Upper lobe of right lung (tissue), 1 donor: ENCODE data around the gene FAM32A. TPM values are rescaled to one million over a fixed set of nuclear protein-coding genes. Genes with fewer than 3 reads are reported as not detected.

Experiments
- ATAC-seq: fragments of 200-7000 bp; cut with Tn5 transposase; one replicate; pipeline ENCODE4 v1.9.1; 2020; ENCODE audit warnings: mild to moderate bottlenecking, moderate library complexity
- DNase-seq: peaks from one replicate; pipeline ENCODE4 v3.0.0-alpha.2; 2020
- H3K27ac ChIP-seq: fragments of 200-600 bp; one replicate; pipeline ENCODE4 v1.8.0; 2022
- H3K27me3 ChIP-seq: fragments of 200-600 bp; one replicate; pipeline ENCODE4 v1.8.0; 2022; ENCODE audit warnings: mild to moderate bottlenecking
- H3K36me3 ChIP-seq: fragments of 200-600 bp; one replicate; pipeline ENCODE4 v1.8.0; 2022
- H3K4me1 ChIP-seq: fragments of 200-600 bp; one replicate; pipeline ENCODE4 v1.8.0; 2022
- H3K4me3 ChIP-seq: fragments of 200-600 bp; one replicate; pipeline ENCODE4 v1.8.0; 2022; ENCODE audit warnings: mild to moderate bottlenecking
- H3K9me3 ChIP-seq: fragments of 200-600 bp; one replicate; pipeline ENCODE4 v1.8.0; 2022
- intact Hi-C: fragments of 100-400 bp; cut with DNase I; formaldehyde crosslinking; loops from one replicate; pipeline ENCODE4 v1.11.0; 2022
- total RNA-seq: library from RNA; stranded (reverse); fragmentation: NEBNext Ultra II Directional; extraction: Animal tissue kit (Norgen Biotek cat#: 25700); gene quantifications from one replicate; pipeline ENCODE4 v1.2.1, GENCODE V29; 2021
- TF ChIP-seq, protein P1 (sequence below): fragments of 200-600 bp; IDR thresholded peaks from one replicate; pipeline ENCODE4 v1.8.0; 2022; ENCODE audit warnings: antibody characterized with exemption
- donor health status: DM: no; HTN: yes; CAD: no; lungs with severe emphysema.

FAM32A gene
- total RNA-seq, 1 donor from 2014 or later, result 56.4 TPM

DNA sequence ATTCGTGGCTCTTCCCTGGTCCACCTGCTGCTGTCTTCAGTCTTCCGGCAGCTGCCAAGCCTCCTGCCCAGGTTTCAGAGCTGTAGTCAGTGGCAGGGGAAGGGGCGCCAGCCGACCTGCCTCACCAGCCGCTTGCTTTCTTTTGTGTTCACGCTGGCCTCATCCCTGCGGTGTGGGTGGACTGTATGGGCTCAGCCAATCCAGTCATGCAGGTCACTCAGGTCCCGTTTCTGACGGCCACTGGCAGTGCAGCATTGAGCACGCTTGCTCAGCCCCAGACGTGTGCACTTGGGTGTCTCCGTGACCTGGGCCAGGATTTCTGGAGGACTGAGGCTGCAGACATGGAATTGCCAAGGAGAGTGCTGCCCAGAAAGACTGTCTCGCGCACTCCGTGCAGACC is 38.5 kb downstream of the FAM32A start:
- no peaks in the 10 kb centered on the region for H3K4me1 ChIP-seq
- DNase-seq, result no peak
- no peak for ATAC-seq
- no peak overlapping the region for H3K27ac ChIP-seq
- H3K9me3 ChIP-seq, result peaks cover 24% of the 10 kb centered on the region
- no peak overlapping the region for H3K4me3 ChIP-seq
- intact Hi-C loops, result no loop called here
- TF ChIP-seq, protein P1, sequence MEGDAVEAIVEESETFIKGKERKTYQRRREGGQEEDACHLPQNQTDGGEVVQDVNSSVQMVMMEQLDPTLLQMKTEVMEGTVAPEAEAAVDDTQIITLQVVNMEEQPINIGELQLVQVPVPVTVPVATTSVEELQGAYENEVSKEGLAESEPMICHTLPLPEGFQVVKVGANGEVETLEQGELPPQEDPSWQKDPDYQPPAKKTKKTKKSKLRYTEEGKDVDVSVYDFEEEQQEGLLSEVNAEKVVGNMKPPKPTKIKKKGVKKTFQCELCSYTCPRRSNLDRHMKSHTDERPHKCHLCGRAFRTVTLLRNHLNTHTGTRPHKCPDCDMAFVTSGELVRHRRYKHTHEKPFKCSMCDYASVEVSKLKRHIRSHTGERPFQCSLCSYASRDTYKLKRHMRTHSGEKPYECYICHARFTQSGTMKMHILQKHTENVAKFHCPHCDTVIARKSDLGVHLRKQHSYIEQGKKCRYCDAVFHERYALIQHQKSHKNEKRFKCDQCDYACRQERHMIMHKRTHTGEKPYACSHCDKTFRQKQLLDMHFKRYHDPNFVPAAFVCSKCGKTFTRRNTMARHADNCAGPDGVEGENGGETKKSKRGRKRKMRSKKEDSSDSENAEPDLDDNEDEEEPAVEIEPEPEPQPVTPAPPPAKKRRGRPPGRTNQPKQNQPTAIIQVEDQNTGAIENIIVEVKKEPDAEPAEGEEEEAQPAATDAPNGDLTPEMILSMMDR, result no peak
- peaks cover 81% of the 10 kb centered on the region for H3K36me3 ChIP-seq
- H3K27me3 ChIP-seq, result no peaks in the 10 kb centered on the region

DNA sequence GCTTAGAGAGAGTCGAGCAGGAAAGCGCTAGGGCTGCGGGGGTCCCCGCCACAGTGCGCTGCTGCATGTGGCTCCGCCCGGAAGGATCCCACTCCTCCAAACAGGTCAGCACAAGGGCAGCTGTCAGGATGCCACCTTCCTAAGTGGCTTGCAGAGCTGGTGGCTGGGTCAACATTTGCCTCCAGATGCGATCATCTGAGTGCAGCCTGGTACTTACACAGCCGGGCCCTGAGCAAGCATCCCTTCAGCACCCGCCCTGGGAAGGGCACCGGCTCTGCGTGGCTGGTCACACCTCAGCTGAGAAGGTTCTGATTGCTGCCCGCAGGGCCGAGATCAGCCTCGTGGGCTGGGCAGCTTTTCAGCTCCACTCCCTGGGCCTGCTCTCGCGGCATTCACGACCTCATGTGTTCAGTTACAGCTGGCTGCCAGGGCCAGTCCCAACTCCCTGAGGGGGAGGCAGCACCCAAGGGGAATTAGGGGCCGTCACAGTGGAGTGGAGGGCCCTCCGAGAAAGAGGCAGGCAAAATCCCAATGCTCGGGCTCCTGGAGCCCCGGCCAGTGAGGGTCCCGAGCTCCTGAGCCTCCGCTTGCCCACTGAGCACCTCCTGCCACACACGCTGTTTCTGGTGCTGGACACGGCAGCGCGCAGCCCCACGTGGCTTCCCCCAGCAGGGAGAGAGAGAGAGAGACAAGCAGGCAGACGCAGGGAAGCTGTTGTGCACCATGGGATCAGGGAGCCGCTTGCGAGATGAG is 39.3 kb downstream of the FAM32A start:
- TF ChIP-seq, protein P1, result no peak
- no peak for ATAC-seq
- Histone ChIP-seq H3K27ac (no peak overlapping the region), H3K27me3 (no peaks in the 10 kb centered on the region), H3K4me1 (no peaks in the 10 kb centered on the region), H3K9me3 (peaks cover 24% of the 10 kb centered on the region), H3K36me3 (peaks cover 89% of the 10 kb centered on the region), H3K4me3 (no peak overlapping the region)
- intact Hi-C loops, result no loop called here
- no peak for DNase-seq

DNA sequence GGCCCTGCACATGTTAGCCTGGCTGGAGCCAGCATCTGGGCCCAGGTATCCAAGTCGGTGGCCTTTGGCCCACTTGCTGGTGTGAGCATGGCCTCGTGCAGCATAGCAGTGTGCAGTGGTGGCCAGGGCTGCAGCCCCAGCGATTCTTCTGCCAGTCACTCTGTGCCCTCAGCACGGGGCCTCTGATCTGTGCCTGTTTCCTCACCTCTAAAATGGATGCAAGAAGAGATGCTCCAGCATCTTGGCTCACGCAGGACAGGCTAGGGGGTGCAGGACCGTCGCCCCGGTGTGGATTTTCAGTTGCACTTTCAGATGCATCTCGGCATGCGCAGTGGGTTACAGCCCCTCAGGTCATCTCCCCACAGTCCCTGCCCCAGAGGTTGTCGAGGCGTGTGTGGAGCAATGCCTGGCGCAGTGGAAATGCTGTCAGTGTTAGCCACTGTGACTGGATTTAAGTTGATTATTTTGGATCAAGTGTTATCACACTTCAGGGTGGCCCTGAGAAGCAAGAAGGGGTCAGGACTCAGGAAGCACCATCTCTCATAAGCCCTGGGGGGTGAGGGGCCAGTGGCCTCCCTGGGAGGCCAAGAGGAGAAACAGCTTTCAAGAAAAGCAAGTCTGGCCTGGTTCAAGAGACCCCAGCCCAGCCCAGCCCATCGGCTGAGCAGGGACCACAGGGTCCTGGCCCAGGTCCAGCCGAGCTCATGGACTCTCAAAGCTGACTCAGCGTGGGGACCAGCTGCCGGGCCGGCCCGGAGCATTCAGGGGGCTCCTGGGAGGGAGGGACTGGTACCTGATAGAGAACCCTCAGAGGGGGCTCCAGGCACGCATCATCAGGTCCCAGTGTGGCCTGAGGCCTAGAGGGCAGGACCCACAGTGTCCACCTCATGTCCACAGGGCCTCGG is 40.3 kb downstream of the FAM32A start:
- intact Hi-C loops, result no loop called here
- Histone ChIP-seq H3K27me3 (no peaks in the 10 kb centered on the region), H3K27ac (no peak overlapping the region), H3K36me3 (peaks cover 89% of the 10 kb centered on the region), H3K9me3 (peaks cover 18% of the 10 kb centered on the region), H3K4me3 (no peak overlapping the region), H3K4me1 (no peaks in the 10 kb centered on the region)
- ATAC-seq (no peak), DNase-seq (peak; percentile 39)
- TF ChIP-seq, protein P1, result no peak

DNA sequence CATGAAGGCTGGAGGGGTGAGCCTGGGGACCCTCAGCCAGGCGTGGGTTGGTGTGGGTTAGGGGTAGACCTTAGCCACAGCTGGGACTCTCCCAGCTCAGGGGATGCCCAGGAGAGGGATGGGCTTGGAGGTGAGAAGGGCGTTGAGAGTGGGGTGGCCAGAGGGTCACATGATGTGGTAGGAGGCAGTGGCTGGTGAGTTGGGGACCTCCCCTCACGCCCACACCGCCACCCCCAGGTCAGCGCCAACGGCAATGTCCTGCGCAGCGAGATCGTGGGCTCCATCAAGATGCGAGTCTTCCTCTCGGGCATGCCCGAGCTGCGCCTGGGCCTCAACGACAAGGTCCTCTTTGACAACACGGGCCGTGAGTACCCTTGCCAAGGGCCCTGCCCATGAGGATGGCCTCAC is 41.0 kb downstream of the FAM32A start:
- ATAC-seq (peak; percentile 6), DNase-seq (peak; percentile 61)
- intact Hi-C loops, result no loop called here
- Histone ChIP-seq H3K27ac (no peak overlapping the region), H3K27me3 (no peaks in the 10 kb centered on the region), H3K36me3 (peaks cover 87% of the 10 kb centered on the region), H3K4me1 (no peaks in the 10 kb centered on the region), H3K9me3 (peaks cover 11% of the 10 kb centered on the region), H3K4me3 (no peak overlapping the region)
- TF ChIP-seq, protein P1, result no peak

DNA sequence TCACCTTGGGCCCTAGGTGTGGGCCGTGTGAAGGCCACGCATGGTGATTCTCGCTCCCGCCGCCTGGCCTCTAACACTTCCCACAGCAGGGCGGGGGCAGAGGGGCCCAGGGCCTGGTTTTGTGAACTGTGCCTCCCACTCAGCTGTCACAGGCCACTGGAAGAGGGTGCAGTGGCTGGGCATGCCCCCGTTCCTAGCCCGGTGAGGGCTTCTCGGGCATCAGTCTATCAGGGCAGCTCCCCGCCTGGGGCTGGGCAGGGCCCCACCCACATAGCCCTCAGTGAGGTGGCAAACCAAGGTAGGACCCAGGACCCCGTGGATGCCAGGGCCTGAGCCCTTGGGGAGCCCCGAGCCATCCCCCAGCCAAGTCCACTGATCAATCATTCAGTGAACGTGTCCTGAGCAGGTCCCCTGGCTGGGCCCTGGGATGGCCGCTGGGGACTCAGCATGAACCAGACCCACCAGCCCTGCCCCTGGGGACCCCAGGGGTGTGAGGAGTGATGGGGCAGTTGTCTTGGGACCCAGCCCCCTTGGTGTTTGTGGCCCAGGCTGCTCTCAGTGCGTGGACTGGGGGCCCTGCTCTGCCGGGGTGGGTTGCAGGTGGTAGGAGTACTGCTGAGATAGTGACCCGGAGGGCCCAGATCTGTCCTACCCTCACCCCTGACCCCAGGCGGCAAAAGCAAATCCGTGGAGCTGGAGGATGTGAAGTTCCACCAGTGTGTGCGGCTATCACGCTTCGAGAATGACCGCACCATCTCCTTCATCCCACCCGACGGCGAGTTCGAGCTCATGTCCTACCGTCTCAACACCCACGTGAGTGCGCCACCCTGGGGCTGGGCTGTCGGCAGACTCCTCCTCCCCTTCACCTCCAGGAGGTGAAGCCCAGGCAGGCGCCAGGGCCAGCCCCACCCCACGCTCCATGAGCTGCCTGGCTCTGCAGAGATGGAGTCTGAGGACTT is 41.9 kb downstream of the FAM32A start:
- ATAC-seq, result peak; percentile 3
- Histone ChIP-seq H3K4me3 (no peak overlapping the region), H3K27ac (no peak overlapping the region), H3K9me3 (peaks cover 2% of the 10 kb centered on the region), H3K36me3 (peaks cover 88% of the 10 kb centered on the region), H3K27me3 (no peaks in the 10 kb centered on the region), H3K4me1 (no peaks in the 10 kb centered on the region)
- peak; percentile 57 for DNase-seq
- intact Hi-C loops, result no loop called here
- TF ChIP-seq, protein P1, result no peak
